GM23338 (cell line): ENCODE results near the gene RBPJ. TPM values are rescaled to one million over a fixed set of nuclear protein-coding genes. Genes with fewer than 3 reads are reported as not detected.

Experiments
- CTCF ChIP-seq, 2 experiments: fragments of 200-600 bp in 1 of 2; sonication (generic) in 1 of 2; conservative IDR thresholded peaks; 2 replicates each; pipeline versions ENCODE4 v1.5.1 to v1.6.1; 2016 to 2017; ENCODE audit warnings: antibody characterized with exemption in 2 of 2, low read depth in 2 of 2, mild to moderate bottlenecking in 2 of 2, moderate library complexity in 1 of 2
- STAT1 ChIP-seq: IDR thresholded peaks from one replicate; pipeline ENCODE4 v1.6.1; 2016; ENCODE audit warnings: antibody characterized with exemption; ENCODE audit not compliant: unreplicated experiment
- ZNF114 ChIP-seq: fragments of 250-450 bp; sonication (Bioruptor Pico); IDR thresholded peaks from 2 replicates; pipeline ENCODE4 v1.5.0; 2020; ENCODE audit warnings: mild to moderate bottlenecking, moderate library complexity
- ZNF462 ChIP-seq: fragments of 250-450 bp; sonication (Bioruptor Pico); IDR thresholded peaks from 2 replicates; pipeline ENCODE4 v1.5.0; 2020; ENCODE audit warnings: mild to moderate bottlenecking, moderate library complexity
- polyA plus RNA-seq: library from polyadenylated mRNA; unstranded; fragments of >200 nt; fragmentation: Nextera tagmentation; extraction: Ambion mirVana; gene quantifications from 2 replicates; pipeline ENCODE4 v1.2.1, GENCODE V29; 2016
- total RNA-seq: library from RNA; depleted of rRNA; stranded (reverse); fragments of >200 nt; shearing (Covaris generic); gene quantifications from 2 replicates; pipeline ENCODE4 v1.2.3, GENCODE V29; 2014

The RBPJ gene
- total and polyA plus RNA-seq, 2 experiments from 2014 or later, result 212 to 457 TPM

- TF ChIP-seq ZNF462 (CRISPR knock-in tag) (no peak), ZNF114 (CRISPR knock-in tag) (no peak), CTCF (conservative IDR thresholded peaks at IDR 0.05; ENCODE audit: low read depth in 2 of 2) (no peak), STAT1 (no peak)
These were observed 21.4 kb upstream of the RBPJ start (continued) for GRCh38 chr4:26299254-26299882.
